Liver (tissue), 9 donors: Measurements from ENCODE around the gene TBC1D13. TPM values are rescaled to one million over a fixed set of nuclear protein-coding genes. Genes with fewer than 3 reads are reported as not detected.

Experiments used
- DNase-seq: peaks from one replicate; pipeline ENCODE4 v3.0.0-alpha.2; 2017; ENCODE audit warnings: low spot score
- H3K27ac ChIP-seq, 2 donors: one replicate each; pipeline ENCODE4 v1.7.0; 2013; ENCODE audit warnings: inconsistent platforms in 2 of 2, low read length in 2 of 2, control low read depth in 1 of 2, low read depth in 1 of 2, mild to moderate bottlenecking in 1 of 2
- H3K27me3 ChIP-seq, 4 donors: one replicate each; pipeline versions ENCODE4 v1.6.1 to v1.7.0; 2013; ENCODE audit warnings: low read length in 3 of 4, inconsistent platforms in 1 of 4, mild to moderate bottlenecking in 1 of 4, moderate library complexity in 1 of 4; ENCODE audit not compliant: control insufficient read depth in 4 of 4, insufficient read depth in 4 of 4
- H3K36me3 ChIP-seq, 4 donors: one replicate each; pipeline versions ENCODE4 v1.6.1 to v1.7.0; 2013; ENCODE audit warnings: low read length in 3 of 4, mild to moderate bottlenecking in 3 of 4, low read depth in 1 of 4, moderate library complexity in 1 of 4; ENCODE audit not compliant: control insufficient read depth in 4 of 4, insufficient read depth in 3 of 4
- H3K4me1 ChIP-seq, 4 donors: one replicate each; pipeline versions ENCODE4 v1.6.1 to v1.7.0; 2013; ENCODE audit warnings: low read length in 3 of 4, mild to moderate bottlenecking in 3 of 4, moderate library complexity in 1 of 4; ENCODE audit not compliant: control insufficient read depth in 4 of 4, insufficient read depth in 4 of 4
- H3K4me3 ChIP-seq, 3 donors: one replicate each; pipeline versions ENCODE4 v1.6.1 to v1.7.0; 2013; ENCODE audit warnings: low read length in 3 of 3, control low read depth in 1 of 3, low read depth in 1 of 3, mild to moderate bottlenecking in 1 of 3
- H3K9ac ChIP-seq, 2 donors: one replicate each; pipeline ENCODE4 v1.7.0; 2013; ENCODE audit warnings: low read length in 2 of 2, mild to moderate bottlenecking in 2 of 2, moderate library complexity in 2 of 2, control low read depth in 1 of 2, low read depth in 1 of 2
- H3K9me3 ChIP-seq, 4 donors: one replicate each; pipeline versions ENCODE4 v1.6.1 to v1.7.0; 2013; ENCODE audit warnings: low read length in 3 of 4; ENCODE audit not compliant: control insufficient read depth in 4 of 4
- ATF3 ChIP-seq: IDR thresholded peaks from 2 replicates; pipeline ENCODE4 v1.6.1; 2016; ENCODE audit warnings: antibody characterized with exemption
- EGR1 ChIP-seq, 2 donors: IDR thresholded peaks; 2 replicates each; pipeline ENCODE4 v1.6.1; 2016 to 2018; ENCODE audit warnings: antibody characterized with exemption in 2 of 2, low read depth in 2 of 2
- FOXA1 ChIP-seq: IDR thresholded peaks from 2 replicates; pipeline ENCODE4 v1.6.1; 2016; ENCODE audit warnings: antibody characterized with exemption
- FOXA2 ChIP-seq: IDR thresholded peaks from 2 replicates; pipeline ENCODE4 v1.6.1; 2016; ENCODE audit warnings: antibody characterized with exemption
- GABPA ChIP-seq, 2 donors: IDR thresholded peaks in 1 of 2; conservative IDR thresholded peaks in 1 of 2; 2 replicates each; pipeline ENCODE4 v1.6.1; 2016; ENCODE audit warnings: antibody characterized with exemption in 2 of 2, mild to moderate bottlenecking in 1 of 2, moderate library complexity in 1 of 2
- HNF4A ChIP-seq, 2 donors: conservative IDR thresholded peaks; 2 replicates each; pipeline ENCODE4 v1.6.1; 2016; ENCODE audit warnings: antibody characterized with exemption in 2 of 2, mild to moderate bottlenecking in 2 of 2
- HNF4G ChIP-seq: IDR thresholded peaks from 2 replicates; pipeline ENCODE4 v1.6.1; 2016; ENCODE audit warnings: antibody characterized with exemption
- JUND ChIP-seq, 2 donors: IDR thresholded peaks; 2 replicates each; pipeline ENCODE4 v1.6.1; 2016; ENCODE audit warnings: antibody characterized with exemption in 2 of 2
- MAX ChIP-seq: IDR thresholded peaks from 2 replicates; pipeline ENCODE4 v1.6.1; 2016; ENCODE audit warnings: antibody characterized with exemption
- NR2F2 ChIP-seq: IDR thresholded peaks from 2 replicates; pipeline ENCODE4 v1.6.1; 2016; ENCODE audit warnings: antibody characterized with exemption
- RAD21 ChIP-seq, 2 donors: IDR thresholded peaks; 2 replicates each; pipeline ENCODE4 v1.6.1; 2016; ENCODE audit warnings: antibody characterized with exemption in 2 of 2, mild to moderate bottlenecking in 2 of 2
- RXRA ChIP-seq, 2 donors: IDR thresholded peaks; 2 replicates each; pipeline ENCODE4 v1.6.1; 2017 to 2018; ENCODE audit warnings: antibody characterized with exemption in 2 of 2, mild to moderate bottlenecking in 1 of 2
- SP1 ChIP-seq: IDR thresholded peaks from 2 replicates; pipeline ENCODE4 v1.6.1; 2018; ENCODE audit warnings: antibody characterized with exemption, mild to moderate bottlenecking
- TAF1 ChIP-seq: conservative IDR thresholded peaks from 2 replicates; pipeline ENCODE4 v1.6.1; 2016; ENCODE audit warnings: antibody characterized with exemption, mild to moderate bottlenecking
- YY1 ChIP-seq: IDR thresholded peaks from 2 replicates; pipeline ENCODE4 v1.6.1; 2016; ENCODE audit warnings: antibody characterized with exemption, mild to moderate bottlenecking
- ZBTB33 ChIP-seq: IDR thresholded peaks from 2 replicates; pipeline ENCODE4 v1.6.1; 2016; ENCODE audit warnings: antibody characterized with exemption
- WGBS: extraction: QIAGEN DNeasy Blood & Tissue Kit; methylation state at CpG from one replicate; pipeline ENCODE4 v1.1.7; 2013; 5-methylcytosine and 5-hydroxymethylcytosine counted together
- polyA plus RNA-seq, 2 donors: library from polyadenylated mRNA; stranded (reverse) in 1 of 2; unstranded in 1 of 2; fragments of 200-250 nt in 1 of 2; fragments of >200 nt in 1 of 2; fragmentation: Nextera tagmentation in 1 of 2; extraction: Ambion mirVana in 1 of 2; gene quantifications; one replicate each; pipeline versions ENCODE4 v1.2.1 to v1.2.3, GENCODE V29; 2013 to 2015
- total RNA-seq, 2 donors: library from RNA; depleted of rRNA; stranded (reverse); fragments of >200 nt; gene quantifications; one replicate each; pipeline ENCODE4 v1.2.3, GENCODE V29; 2014
- TF ChIP-seq, protein P1 (sequence below): fragments of 150-350 bp; IDR thresholded peaks from 2 replicates; pipeline ENCODE4 v1.5.1; 2017; ENCODE audit warnings: improper control_type of control experiment, low read depth, low read length; ENCODE audit not compliant: missing input control
- donor health status: healthy.
- donor health status: healthy.
- donor health status: healthy.
- donor health status: healthy.
- donor health status: healthy.

TBC1D13 gene
- total and polyA plus RNA-seq, 4 donors = 6.3 to 11.7 (median 8.0) TPM

GRCh38 chr9:128823903-128824406, 36.9 kb downstream of the TBC1D13 start:
- H3K36me3 ChIP-seq = peaks cover 0 to 42% (median 15%) of the 10 kb centered on the region in 4 donors
- H3K4me1 ChIP-seq = peaks cover 24 to 48% (median 36%) of the 10 kb centered on the region in 4 donors
- no peaks in the 10 kb centered on the region for H3K27me3 ChIP-seq
- H3K4me3 ChIP-seq = no peak overlapping the region
- H3K9me3 ChIP-seq = no peaks in the 10 kb centered on the region
- 43% methylated on average over 12 of the region's 12 CpGs for WGBS
- no peak overlapping the region for H3K9ac ChIP-seq
- DNase-seq = no peak
- no peak overlapping the region for H3K27ac ChIP-seq
- TF ChIP-seq JUND (IDR thresholded peaks at IDR 0.05) (no peak), RXRA (IDR thresholded peaks at IDR 0.05) (peak in 1 of 2 donors; percentile 42), NR2F2 (no peak), ZBTB33 (no peak), FOXA1 (no peak), EGR1 (IDR thresholded peaks at IDR 0.05; ENCODE audit: low read depth in 2 of 2) (no peak), FOXA2 (peak; percentile 11), GABPA (IDR thresholded peaks at IDR 0.05 in 1 of 2, conservative IDR thresholded peaks at IDR 0.05 in 1 of 2) (no peak), SP1 (no peak), HNF4A (conservative IDR thresholded peaks at IDR 0.05) (peak in 1 of 2 donors; percentile 26), YY1 (no peak)
- TF ChIP-seq, protein P1, sequence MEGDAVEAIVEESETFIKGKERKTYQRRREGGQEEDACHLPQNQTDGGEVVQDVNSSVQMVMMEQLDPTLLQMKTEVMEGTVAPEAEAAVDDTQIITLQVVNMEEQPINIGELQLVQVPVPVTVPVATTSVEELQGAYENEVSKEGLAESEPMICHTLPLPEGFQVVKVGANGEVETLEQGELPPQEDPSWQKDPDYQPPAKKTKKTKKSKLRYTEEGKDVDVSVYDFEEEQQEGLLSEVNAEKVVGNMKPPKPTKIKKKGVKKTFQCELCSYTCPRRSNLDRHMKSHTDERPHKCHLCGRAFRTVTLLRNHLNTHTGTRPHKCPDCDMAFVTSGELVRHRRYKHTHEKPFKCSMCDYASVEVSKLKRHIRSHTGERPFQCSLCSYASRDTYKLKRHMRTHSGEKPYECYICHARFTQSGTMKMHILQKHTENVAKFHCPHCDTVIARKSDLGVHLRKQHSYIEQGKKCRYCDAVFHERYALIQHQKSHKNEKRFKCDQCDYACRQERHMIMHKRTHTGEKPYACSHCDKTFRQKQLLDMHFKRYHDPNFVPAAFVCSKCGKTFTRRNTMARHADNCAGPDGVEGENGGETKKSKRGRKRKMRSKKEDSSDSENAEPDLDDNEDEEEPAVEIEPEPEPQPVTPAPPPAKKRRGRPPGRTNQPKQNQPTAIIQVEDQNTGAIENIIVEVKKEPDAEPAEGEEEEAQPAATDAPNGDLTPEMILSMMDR = no peak

- Histone ChIP-seq H3K4me1 (peaks cover 15 to 43% (median 32%) of the 10 kb centered on the region in 4 donors), H3K27me3 (no peaks in the 10 kb centered on the region), H3K4me3 (no peak overlapping the region), H3K27ac (no peak overlapping the region), H3K9ac (no peak overlapping the region), H3K9me3 (no peaks in the 10 kb centered on the region), H3K36me3 (peaks cover 0 to 42% (median 15%) of the 10 kb centered on the region in 4 donors)
- no peak for DNase-seq
- WGBS = 94% methylated on average over 7 of the region's 7 CpGs
- TF ChIP-seq JUND (IDR thresholded peaks at IDR 0.05) (no peak), ZBTB33 (no peak), HNF4A (conservative IDR thresholded peaks at IDR 0.05) (no peak), HNF4G (no peak), FOXA1 (no peak), RAD21 (IDR thresholded peaks at IDR 0.05) (no peak), ATF3 (no peak), NR2F2 (no peak), RXRA (IDR thresholded peaks at IDR 0.05) (no peak), TAF1 (no peak), EGR1 (IDR thresholded peaks at IDR 0.05; ENCODE audit: low read depth in 2 of 2) (no peak), MAX (no peak), GABPA (IDR thresholded peaks at IDR 0.05 in 1 of 2, conservative IDR thresholded peaks at IDR 0.05 in 1 of 2) (no peak), SP1 (no peak), YY1 (no peak), FOXA2 (no peak)
- TF ChIP-seq, protein P1 = no peak
These were observed 37.9 kb downstream of the TBC1D13 start for GRCh38 chr9:128824911-128825310.
